Measurements from ENCODE around the gene TNNI3K. TPM values are rescaled to one million over a fixed set of nuclear protein-coding genes. Genes with fewer than 3 reads are reported as not detected.

TNNI3K gene
- total and polyA plus RNA-seq, 9 donors: 0.73 to 2.6 (median 1.5) TPM; not detected in 1

- Histone ChIP-seq H3K4me1 (ENCODE audit: insufficient read depth) (no peaks in the 10 kb centered on the region), H3K27me3 (no peaks in the 10 kb centered on the region), H3K4me3 (no peak overlapping the region), H3K36me3 (no peaks in the 10 kb centered on the region), H3K9me3 (no peaks in the 10 kb centered on the region), H3K27ac (no peak overlapping the region)
- TF ChIP-seq EP300 (IDR thresholded peaks at IDR 0.05): no peak
- no peak for TF ChIP-seq POLR2A (IDR thresholded peaks at IDR 0.05)
- TF ChIP-seq, protein P1, sequence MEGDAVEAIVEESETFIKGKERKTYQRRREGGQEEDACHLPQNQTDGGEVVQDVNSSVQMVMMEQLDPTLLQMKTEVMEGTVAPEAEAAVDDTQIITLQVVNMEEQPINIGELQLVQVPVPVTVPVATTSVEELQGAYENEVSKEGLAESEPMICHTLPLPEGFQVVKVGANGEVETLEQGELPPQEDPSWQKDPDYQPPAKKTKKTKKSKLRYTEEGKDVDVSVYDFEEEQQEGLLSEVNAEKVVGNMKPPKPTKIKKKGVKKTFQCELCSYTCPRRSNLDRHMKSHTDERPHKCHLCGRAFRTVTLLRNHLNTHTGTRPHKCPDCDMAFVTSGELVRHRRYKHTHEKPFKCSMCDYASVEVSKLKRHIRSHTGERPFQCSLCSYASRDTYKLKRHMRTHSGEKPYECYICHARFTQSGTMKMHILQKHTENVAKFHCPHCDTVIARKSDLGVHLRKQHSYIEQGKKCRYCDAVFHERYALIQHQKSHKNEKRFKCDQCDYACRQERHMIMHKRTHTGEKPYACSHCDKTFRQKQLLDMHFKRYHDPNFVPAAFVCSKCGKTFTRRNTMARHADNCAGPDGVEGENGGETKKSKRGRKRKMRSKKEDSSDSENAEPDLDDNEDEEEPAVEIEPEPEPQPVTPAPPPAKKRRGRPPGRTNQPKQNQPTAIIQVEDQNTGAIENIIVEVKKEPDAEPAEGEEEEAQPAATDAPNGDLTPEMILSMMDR (IDR thresholded peaks at IDR 0.05): no peak
- intact Hi-C loops (cut with DNase I): no loop called here
- DNase-seq: no peak
Observed at GRCh38 chr1:74328851-74329250, 93.7 kb downstream of the TNNI3K start.

DNA sequence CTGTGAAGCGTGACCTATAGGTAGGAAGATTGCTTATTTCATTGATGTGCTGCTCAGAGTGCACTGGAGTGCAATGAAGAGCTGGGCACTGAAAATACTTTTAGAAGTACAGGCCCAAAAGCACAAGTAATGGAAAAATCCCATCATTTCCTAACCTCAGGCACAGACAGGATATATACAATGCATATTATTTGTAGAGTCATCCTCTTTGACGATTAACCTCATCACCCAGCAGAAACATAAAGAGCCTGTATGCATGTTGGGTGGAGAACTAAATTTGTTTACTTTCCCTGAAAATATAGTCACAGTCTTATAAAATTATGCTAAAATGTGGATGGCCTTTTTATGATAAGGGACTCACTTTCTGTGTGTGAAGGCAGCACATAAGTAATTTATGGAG lies 98.1 kb downstream of the TNNI3K start:
- no peak for DNase-seq
- intact Hi-C loops (cut with DNase I): no loop called here
- no peak for TF ChIP-seq EP300 (IDR thresholded peaks at IDR 0.05)
- TF ChIP-seq POLR2A (IDR thresholded peaks at IDR 0.05): no peak
- TF ChIP-seq, protein P1 (IDR thresholded peaks at IDR 0.05): no peak
- Histone ChIP-seq H3K36me3 (no peaks in the 10 kb centered on the region), H3K4me1 (ENCODE audit: insufficient read depth) (no peaks in the 10 kb centered on the region), H3K27me3 (no peaks in the 10 kb centered on the region), H3K9me3 (no peaks in the 10 kb centered on the region), H3K4me3 (no peak overlapping the region), H3K27ac (no peak overlapping the region)
- 92 to 97% (median 92%) methylated on average over 2 of the region's 2 CpGs for WGBS, 3 donors

- Histone ChIP-seq H3K4me3 (no peak overlapping the region), H3K4me1 (ENCODE audit: insufficient read depth) (no peaks in the 10 kb centered on the region), H3K9me3 (no peaks in the 10 kb centered on the region), H3K27ac (no peak overlapping the region), H3K36me3 (no peaks in the 10 kb centered on the region), H3K27me3 (no peaks in the 10 kb centered on the region)
- intact Hi-C loops (cut with DNase I): no loop called here
- TF ChIP-seq EP300 (IDR thresholded peaks at IDR 0.05): no peak
- TF ChIP-seq, protein P1 (IDR thresholded peaks at IDR 0.05): no peak
- TF ChIP-seq POLR2A (IDR thresholded peaks at IDR 0.05): no peak
- no peak for DNase-seq
Observed at GRCh38 chr1:74334147-74334546, 99.0 kb downstream of the TNNI3K start.

GRCh38 chr1:74340656-74341055 lies 105.5 kb downstream of the TNNI3K start:
- Histone ChIP-seq H3K9me3 (no peaks in the 10 kb centered on the region), H3K27ac (no peak overlapping the region), H3K4me1 (ENCODE audit: insufficient read depth) (peaks cover 1% of the 10 kb centered on the region), H3K4me3 (no peak overlapping the region), H3K27me3 (no peaks in the 10 kb centered on the region), H3K36me3 (no peaks in the 10 kb centered on the region)
- DNase-seq: no peak
- TF ChIP-seq, protein P1 (IDR thresholded peaks at IDR 0.05): no peak
- TF ChIP-seq EP300 (IDR thresholded peaks at IDR 0.05) (no peak), POLR2A (IDR thresholded peaks at IDR 0.05) (no peak)
- 88 to 90% (median 89%) methylated on average over 2 of the region's 2 CpGs for WGBS, 3 donors
- intact Hi-C loops (cut with DNase I): no loop called here
